Dermis microvascular lymphatic vessel endothelial cell (primary cell): ENCODE measurements around the gene NCAPD2. TPM values are rescaled to one million over a fixed set of nuclear protein-coding genes. Genes with fewer than 3 reads are reported as not detected.

Experiments
- DNase-seq, 2 donors: peaks; one replicate each; pipeline versions ENCODE4 v3.0.0 to v3.0.0-alpha.2; 2010; ENCODE audit warnings: low read depth in 2 of 2
- total RNA-seq: library from RNA; depleted of rRNA; stranded (reverse); fragments of >200 nt; gene quantifications from 2 replicates; pipeline ENCODE4 v1.2.1, GENCODE V29; 2014

NCAPD2 gene
- 22.3 and 52.6 TPM in 2 replicates for total RNA-seq

- peak; percentile 88 to 97 for DNase-seq
Observed at GRCh38 chr12:6493497-6494257, at the start of gene NCAPD2. Gene NCAPD2 (plus strand): TSS chr12:6494102. CDS start chr12:6495099, 997 bp downstream.

- no peak for DNase-seq
Observed at GRCh38 chr12:6444704-6445688, 48.9 kb upstream of the NCAPD2 start, which contains the start of gene CD27. Gene CD27 (plus strand): TSS chr12:6444955. CDS start chr12:6445096, 141 bp downstream.

- DNase-seq, result no peak
Observed at GRCh38 chr12:6450091-6450868, 43.6 kb upstream of the NCAPD2 start.

- DNase-seq, result no peak
Observed at GRCh38 chr12:6450869-6451347, 43.0 kb upstream of the NCAPD2 start.

- DNase-seq, result peak; percentile 92 to 94
Observed at GRCh38 chr12:6451348-6452244, 42.3 kb upstream of the NCAPD2 start, which contains the start of gene TAPBPL. Gene TAPBPL (plus strand): TSS chr12:6452042. CDS start chr12:6452249, 207 bp downstream.

GRCh38 chr12:6452245-6452943 lies 41.5 kb upstream of the NCAPD2 start:
- no peak for DNase-seq

- DNase-seq, result peak in 1 of 2 donors; percentile 50
Observed at GRCh38 chr12:6452944-6453630, 40.8 kb upstream of the NCAPD2 start.

GRCh38 chr12:6457220-6457945 lies 36.5 kb upstream of the NCAPD2 start:
- no peak for DNase-seq

GRCh38 chr12:6458281-6459003 lies 35.5 kb upstream of the NCAPD2 start:
- DNase-seq, result no peak

- DNase-seq, result no peak
Observed at GRCh38 chr12:6459004-6459337, 34.9 kb upstream of the NCAPD2 start.

- DNase-seq, result no peak
Observed at GRCh38 chr12:6460751-6461371, 33.0 kb upstream of the NCAPD2 start.

GRCh38 chr12:6461401-6462233 lies 32.3 kb upstream of the NCAPD2 start:
- peak in 1 of 2 donors; percentile 78 for DNase-seq

GRCh38 chr12:6462234-6462995 lies 31.5 kb upstream of the NCAPD2 start:
- DNase-seq, result peak; percentile 88 to 89

GRCh38 chr12:6463216-6463615 lies 30.7 kb upstream of the NCAPD2 start:
- DNase-seq, result peak in 1 of 2 donors; percentile 39

GRCh38 chr12:6463858-6464257 lies 30.0 kb upstream of the NCAPD2 start:
- DNase-seq, result no peak
